SK-N-SH treated with all-trans-retinoic acid at 6 μM for 48 hours (cell line): ENCODE measurements around the gene HADHA.

Experiments used
- ARNTL ChIP-seq: fragments of 450-650 bp; formaldehyde crosslinking; IDR thresholded peaks from 2 replicates; pipeline ENCODE4 v1.5.0; 2020; ENCODE audit warnings: low read depth, mild to moderate bottlenecking, moderate library complexity, borderline replicate concordance
- ESRRG ChIP-seq: fragments of 250-450 bp; sonication (Bioruptor Pico); IDR thresholded peaks from 2 replicates; pipeline ENCODE4 v1.6.1; 2021; ENCODE audit warnings: mild to moderate bottlenecking
- GLIS3 ChIP-seq: fragments of 250-450 bp; sonication (Bioruptor Pico); IDR thresholded peaks from 2 replicates; pipeline ENCODE4 v1.5.0; 2020; ENCODE audit warnings: mild to moderate bottlenecking, moderate library complexity
- OSR1 ChIP-seq: fragments of 250-450 bp; sonication (Bioruptor Pico); IDR thresholded peaks from 2 replicates; pipeline ENCODE4 v1.8.0; 2022; ENCODE audit warnings: moderate library complexity, mild to moderate bottlenecking, inconsistent platforms
- PATZ1 ChIP-seq: fragments of 250-450 bp; sonication (Bioruptor Pico); IDR thresholded peaks from 2 replicates; pipeline ENCODE4 v1.8.0; 2020; ENCODE audit warnings: mild to moderate bottlenecking, moderate library complexity, borderline replicate concordance
- RARB ChIP-seq: fragments of 250-450 bp; sonication (Bioruptor Pico); IDR thresholded peaks from 2 replicates; pipeline ENCODE4 v1.8.0; 2021; ENCODE audit warnings: mild to moderate bottlenecking, moderate library complexity
- TSHZ2 ChIP-seq: fragments of 250-450 bp; sonication (Bioruptor Pico); IDR thresholded peaks from 2 replicates; pipeline ENCODE4 v1.5.0; 2020; ENCODE audit warnings: mild to moderate bottlenecking, moderate library complexity
- ZC3H10 ChIP-seq: fragments of 250-450 bp; sonication (Bioruptor Pico); IDR thresholded peaks from 2 replicates; pipeline ENCODE4 v1.5.1; 2021; ENCODE audit warnings: mild to moderate bottlenecking, moderate library complexity
- ZFP3 ChIP-seq: fragments of 250-450 bp; sonication (Bioruptor Pico); IDR thresholded peaks from 2 replicates; pipeline ENCODE4 v1.5.0; 2020; ENCODE audit warnings: mild to moderate bottlenecking, moderate library complexity
- ZNF70 ChIP-seq: fragments of 450-650 bp; formaldehyde crosslinking; IDR thresholded peaks from 2 replicates; pipeline ENCODE4 v1.5.0; 2020; ENCODE audit warnings: mild to moderate bottlenecking, moderate library complexity
- TF ChIP-seq, protein P1 (sequence below): fragments of 250-450 bp; sonication (Bioruptor Pico); IDR thresholded peaks from 2 replicates; pipeline ENCODE4 v1.5.1; 2020; ENCODE audit warnings: low read depth, mild to moderate bottlenecking, moderate library complexity

- no peak for TF ChIP-seq PATZ1
- TF ChIP-seq, protein P1, sequence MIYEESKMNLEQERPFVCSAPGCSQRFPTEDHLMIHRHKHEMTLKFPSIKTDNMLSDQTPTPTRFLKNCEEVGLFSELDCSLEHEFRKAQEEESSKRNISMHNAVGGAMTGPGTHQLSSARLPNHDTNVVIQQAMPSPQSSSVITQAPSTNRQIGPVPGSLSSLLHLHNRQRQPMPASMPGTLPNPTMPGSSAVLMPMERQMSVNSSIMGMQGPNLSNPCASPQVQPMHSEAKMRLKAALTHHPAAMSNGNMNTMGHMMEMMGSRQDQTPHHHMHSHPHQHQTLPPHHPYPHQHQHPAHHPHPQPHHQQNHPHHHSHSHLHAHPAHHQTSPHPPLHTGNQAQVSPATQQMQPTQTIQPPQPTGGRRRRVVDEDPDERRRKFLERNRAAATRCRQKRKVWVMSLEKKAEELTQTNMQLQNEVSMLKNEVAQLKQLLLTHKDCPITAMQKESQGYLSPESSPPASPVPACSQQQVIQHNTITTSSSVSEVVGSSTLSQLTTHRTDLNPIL (CRISPR knock-in tag), result no peak
- TF ChIP-seq ZFP3, result no peak
- no peak for TF ChIP-seq ARNTL (CRISPR knock-in tag)
- no peak for TF ChIP-seq ESRRG (CRISPR knock-in tag)
- no peak for TF ChIP-seq RARB (CRISPR knock-in tag)
- no peak for TF ChIP-seq ZNF70 (CRISPR knock-in tag)
- no peak for TF ChIP-seq ZC3H10
- TF ChIP-seq TSHZ2 (CRISPR knock-in tag), result no peak
- no peak for TF ChIP-seq GLIS3 (CRISPR knock-in tag)
- TF ChIP-seq OSR1 (CRISPR knock-in tag), result no peak
Observed at GRCh38 chr2:26284132-26284531, 39.7 kb upstream of the HADHA start.
